Activated CD4-positive, alpha-beta memory T cell treated with anti-CD3 and anti-CD28 coated beads, Interleukin-2, amount 10 ng/mL, durations not matched to agents 7 days and 5 days (primary cell): ENCODE results near the gene CTSZ. TPM values are rescaled to one million over a fixed set of nuclear protein-coding genes. Genes with fewer than 3 reads are reported as not detected.
"Not testable (repeated sequence)": the region's sequence is repeated elsewhere in the genome, so short reads cannot be mapped to it uniquely, and the experiment has no call there.

Experiments
- CTCF ChIA-PET: fragments of 350-600 bp; sonication (Branson Sonifier 250); formaldehyde crosslinking; loops from one replicate; lab custom pipeline; 2021; ENCODE audit warnings: antibody characterized with exemption, inconsistent platforms; lab: Charles Lee
- POLR2A ChIA-PET: fragments of 350-600 bp; sonication (Branson Sonifier 250); formaldehyde crosslinking; loops from one replicate; lab custom pipeline; 2021; ENCODE audit warnings: antibody characterized with exemption; lab: Charles Lee
- DNase-seq: peaks from one replicate; pipeline ENCODE4 v3.0.0-alpha.2; 2020
- H3K27ac Mint-ChIP-seq: one replicate; pipeline ENCODE4 v1.8.0; 2021; ENCODE audit warnings: mild to moderate bottlenecking, mixed read lengths
- H3K27me3 Mint-ChIP-seq: one replicate; pipeline ENCODE4 v1.8.0; 2021; ENCODE audit warnings: mixed read lengths
- H3K36me3 Mint-ChIP-seq: one replicate; pipeline ENCODE4 v1.8.0; 2021; ENCODE audit warnings: low read depth, mixed read lengths
- H3K4me1 Mint-ChIP-seq: one replicate; pipeline ENCODE4 v1.8.0; 2021; ENCODE audit warnings: mixed read lengths
- H3K4me3 Mint-ChIP-seq: one replicate; pipeline ENCODE4 v1.8.0; 2021; ENCODE audit warnings: mild to moderate bottlenecking, mixed read lengths
- H3K9me3 Mint-ChIP-seq: one replicate; pipeline ENCODE4 v1.8.0; 2021; ENCODE audit warnings: mixed read lengths
- total RNA-seq, 2 experiments: library from RNA; stranded (reverse); gene quantifications; one replicate each; pipeline ENCODE4 v1.2.3, GENCODE V29; 2021

Gene CTSZ
- total RNA-seq, 2 experiments from 2014 or later = 45.0 to 49.0 TPM

DNA sequence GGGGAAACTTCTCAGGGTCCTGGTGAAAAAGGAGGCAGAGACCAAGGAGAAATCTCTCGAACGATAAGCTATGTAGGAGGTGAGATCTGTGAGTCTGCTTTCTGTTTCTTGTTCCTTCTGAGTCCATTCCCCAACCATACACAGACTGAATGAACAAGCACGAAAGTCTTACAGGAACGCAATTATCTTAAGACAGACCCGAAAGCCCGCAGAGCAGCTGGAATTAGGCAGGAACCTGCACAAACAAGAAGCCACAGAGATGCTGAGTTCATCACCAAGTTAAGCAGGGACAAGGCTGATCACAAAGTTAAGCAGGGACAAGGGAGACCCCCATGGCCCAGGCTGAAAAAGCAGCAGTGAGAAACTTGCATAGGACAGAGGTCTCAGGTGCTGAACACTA, 47.4 kb downstream of the CTSZ start:
- POLR2A ChIA-PET = no interaction called here
- Mint-ChIP-seq H3K27me3 (peaks cover 22% of the 10 kb centered on the region), H3K4me1 (no peaks in the 10 kb centered on the region), H3K36me3 (no peaks in the 10 kb centered on the region), H3K27ac (no peak overlapping the region), H3K4me3 (no peak overlapping the region), H3K9me3 (no peaks in the 10 kb centered on the region)
- DNase-seq = no peak
- CTCF ChIA-PET = no interaction called here

DNA sequence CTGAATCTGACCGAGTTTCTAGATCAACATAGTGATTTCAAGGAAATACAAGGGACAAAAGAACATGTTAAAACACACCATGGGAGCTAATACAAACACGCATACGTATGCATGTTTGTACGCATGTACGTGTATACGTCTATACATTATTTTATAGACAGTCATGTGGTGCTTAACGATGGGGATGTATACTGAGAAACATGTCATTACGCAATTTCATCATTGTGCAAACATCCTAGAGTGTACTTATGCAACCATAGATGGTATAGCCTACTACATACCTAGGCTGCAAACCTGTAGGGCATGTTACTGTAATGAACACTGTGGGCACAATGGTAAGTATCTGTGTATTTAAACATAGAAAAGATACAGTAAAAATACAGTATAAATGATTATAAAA, 51.0 kb downstream of the CTSZ start:
- no peaks in the 10 kb centered on the region for H3K36me3 Mint-ChIP-seq
- no peak for DNase-seq
- peaks cover 15% of the 10 kb centered on the region for H3K27me3 Mint-ChIP-seq
- H3K9me3 Mint-ChIP-seq = no peaks in the 10 kb centered on the region
- CTCF ChIA-PET = no interaction called here
- POLR2A ChIA-PET = no interaction called here
- H3K27ac Mint-ChIP-seq = no peak overlapping the region
- H3K4me1 Mint-ChIP-seq = no peaks in the 10 kb centered on the region
- no peak overlapping the region for H3K4me3 Mint-ChIP-seq

GRCh38 chr20:58953050-58953449, 54.0 kb downstream of the CTSZ start:
- peaks cover 14% of the 10 kb centered on the region for H3K27me3 Mint-ChIP-seq

DNA sequence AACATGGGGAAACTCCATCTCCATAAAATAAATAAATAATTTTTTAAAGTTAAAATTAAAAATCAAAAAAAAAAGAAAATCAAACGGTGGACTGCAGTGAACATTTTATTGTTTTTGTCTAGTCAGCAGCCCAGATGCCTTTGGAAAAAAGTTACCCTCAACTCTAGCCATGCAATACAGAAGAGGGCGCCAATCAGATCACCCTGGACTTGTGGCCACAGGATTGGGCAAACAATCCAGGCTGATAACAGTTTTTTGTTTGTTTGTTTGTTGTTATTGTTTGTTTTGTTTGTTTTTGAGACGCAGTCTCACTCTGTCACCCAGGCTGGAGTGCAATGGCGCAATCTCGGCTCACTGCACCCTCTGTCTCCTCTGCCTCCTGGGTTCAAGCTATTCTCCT, 56.5 kb downstream of the CTSZ start:
- H3K27ac Mint-ChIP-seq = no peak overlapping the region
- ChIA-PET CTCF (interaction anchor here (0.5 kb wide), 1 partner anchor 10 kb away, joined by 3 read pairs; no protein-coding TSS in a partner anchor), POLR2A (no interaction called here)

More at GRCh38 chr20:58953050-58953449, 54.0 kb downstream of the CTSZ start:
- ChIA-PET CTCF (no interaction called here), POLR2A (no interaction called here)
- no peak overlapping the region for H3K27ac Mint-ChIP-seq
- H3K4me1 Mint-ChIP-seq = no peaks in the 10 kb centered on the region
- no peaks in the 10 kb centered on the region for H3K9me3 Mint-ChIP-seq
- H3K4me3 Mint-ChIP-seq = no peak overlapping the region
- H3K36me3 Mint-ChIP-seq = no peaks in the 10 kb centered on the region
- DNase-seq = no peak

DNA sequence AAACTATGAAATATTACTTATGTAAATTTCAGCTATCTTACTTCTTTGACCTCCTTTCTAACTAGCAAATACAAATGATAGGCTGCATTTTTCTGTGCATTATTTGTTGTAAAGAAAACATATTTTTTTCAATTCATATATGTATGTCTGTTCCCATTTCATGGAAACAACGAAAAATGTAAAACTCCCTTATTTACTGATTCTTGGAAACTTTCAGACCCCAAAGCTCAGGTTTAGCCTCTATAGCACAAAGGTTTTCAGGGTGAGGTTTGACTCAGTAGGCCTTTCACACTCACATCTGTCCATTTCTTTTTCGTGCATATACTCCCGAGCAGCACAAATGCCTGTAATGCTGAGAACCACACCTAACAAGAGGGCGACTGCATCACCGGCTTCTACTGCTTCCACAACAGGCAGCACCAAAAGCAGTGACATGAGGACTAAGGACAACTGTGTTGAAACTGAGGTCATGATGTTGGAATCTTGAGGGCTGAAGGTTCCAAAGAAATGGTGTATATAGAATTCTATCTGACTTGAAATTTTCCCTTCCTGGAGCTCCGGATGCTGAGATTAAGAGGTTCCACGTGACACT, 59.2 kb downstream of the CTSZ start:
- CTCF ChIA-PET, H3K27ac Mint-ChIP-seq, H3K9me3 Mint-ChIP-seq, H3K36me3 Mint-ChIP-seq, DNase-seq, H3K4me3 Mint-ChIP-seq, H3K4me1 Mint-ChIP-seq, POLR2A ChIA-PET: not testable (repeated sequence)
- peaks cover 14% of the 10 kb centered on the region for H3K27me3 Mint-ChIP-seq

More for the DNA sequence above, 56.5 kb downstream of the CTSZ start:
- DNase-seq = no peak
- H3K36me3 Mint-ChIP-seq = no peaks in the 10 kb centered on the region
- H3K4me3 Mint-ChIP-seq = no peak overlapping the region
- H3K4me1 Mint-ChIP-seq = no peaks in the 10 kb centered on the region
- no peaks in the 10 kb centered on the region for H3K9me3 Mint-ChIP-seq
- peaks cover 17% of the 10 kb centered on the region for H3K27me3 Mint-ChIP-seq

- Mint-ChIP-seq H3K4me3 (no peak overlapping the region), H3K4me1 (no peaks in the 10 kb centered on the region), H3K9me3 (no peaks in the 10 kb centered on the region), H3K36me3 (no peaks in the 10 kb centered on the region), H3K27me3 (peaks cover 14% of the 10 kb centered on the region), H3K27ac (no peak overlapping the region)
- DNase-seq = no peak
- CTCF ChIA-PET = no interaction called here
- POLR2A ChIA-PET = interaction anchor here (0.6 kb wide), 1 partner anchor 24 kb away, joined by 3 read pairs; no protein-coding TSS in a partner anchor
Measured at GRCh38 chr20:58945965-58946631, 61.0 kb downstream of the CTSZ start.

Other genes with a start within 250 kb of the CTSZ start
- gene GNAS-AS1, start 156.4 kb downstream of the CTSZ start, total RNA-seq = 1 to 10 TPM in 1 of 2 experiments, under 1 TPM in 1; 0.65 to 1.0 TPM
- 100 to 1,000 TPM; 790 to 809 TPM for gene GNAS, start 154.5 kb downstream of the CTSZ start, total RNA-seq
- 10 to 100 TPM; 63.3 to 69.0 TPM for gene NELFCD, start 26.0 kb downstream of the CTSZ start, total RNA-seq
- gene TUBB1, start 12.2 kb upstream of the CTSZ start, total RNA-seq = not detected
- 10 to 100 TPM; 80.4 to 82.1 TPM for gene ATP5F1E, start 25.1 kb upstream of the CTSZ start, total RNA-seq
- 10 to 100 TPM; 88.6 to 88.7 TPM for gene PRELID3B, start 35.5 kb upstream of the CTSZ start, total RNA-seq
- gene ZNF831, start 156.6 kb upstream of the CTSZ start, total RNA-seq = 10 to 100 TPM; 12.1 to 12.7 TPM